ENCODE measurements around the gene AFF3. TPM values are rescaled to one million over a fixed set of nuclear protein-coding genes. Genes with fewer than 3 reads are reported as not detected.
"Not testable (repeated sequence)": the region's sequence is repeated elsewhere in the genome, so short reads cannot be mapped to it uniquely, and the experiment has no call there.

Gene AFF3
- total and polyA plus RNA-seq, 5 donors, result 4.0 to 22.0 (median 17.8) TPM

DNA sequence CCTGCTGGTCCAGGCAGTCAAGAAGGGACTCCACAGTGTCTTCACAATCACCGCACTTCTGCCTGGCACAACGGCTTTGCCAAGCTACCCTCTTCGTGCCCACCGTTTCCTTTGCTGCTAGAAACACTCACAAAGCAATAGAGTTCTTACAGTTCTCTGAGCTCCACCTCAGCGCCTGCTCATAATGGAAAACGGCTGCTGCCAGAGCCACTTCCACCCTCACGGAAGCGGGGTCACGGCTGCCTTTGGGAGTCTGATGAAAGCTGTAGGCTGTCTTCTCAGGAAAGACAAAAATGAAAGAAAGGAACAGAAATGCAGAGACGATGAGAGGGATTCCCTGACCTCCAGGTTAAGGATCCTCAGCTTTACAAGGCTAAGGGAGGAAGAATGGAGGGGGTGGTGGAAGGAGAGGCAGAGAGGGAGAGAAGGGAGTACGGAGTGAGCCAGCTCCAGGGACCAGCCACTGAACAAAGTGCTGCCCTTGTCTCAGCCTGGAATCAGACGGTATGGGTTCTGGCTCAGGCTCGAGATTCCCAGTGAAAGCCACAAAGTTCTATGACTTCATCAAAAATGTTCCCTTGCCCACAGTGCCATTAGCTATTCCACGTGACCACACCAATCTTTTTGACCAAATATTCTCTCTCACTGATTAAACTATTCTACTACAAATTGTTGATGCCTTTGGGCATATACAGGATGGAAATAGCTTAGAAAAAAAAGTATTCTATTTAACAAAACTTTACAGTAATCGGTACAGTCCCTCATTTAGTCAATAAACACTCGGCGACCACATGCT, 58.8 kb downstream of the AFF3 start:
- H3K27ac ChIP-seq (ENCODE audit: low read length), result peak overlapping the region; percentile 68
- H3K4me1 ChIP-seq (ENCODE audit: control insufficient read depth, insufficient read depth, low read length); H3K27me3 ChIP-seq (ENCODE audit: control insufficient read depth, insufficient read depth); intact Hi-C loops (cut with DNase I); H3K4me3 ChIP-seq (ENCODE audit: low read length); H3K9me3 ChIP-seq (ENCODE audit: control insufficient read depth, low read length): not testable (repeated sequence)
- 61% methylated on average over 16 of the region's 17 CpGs for WGBS
- DNase-seq (peak in 1 of 3 donors; percentile 23), ATAC-seq (peak; percentile 24 to 45)

DNA sequence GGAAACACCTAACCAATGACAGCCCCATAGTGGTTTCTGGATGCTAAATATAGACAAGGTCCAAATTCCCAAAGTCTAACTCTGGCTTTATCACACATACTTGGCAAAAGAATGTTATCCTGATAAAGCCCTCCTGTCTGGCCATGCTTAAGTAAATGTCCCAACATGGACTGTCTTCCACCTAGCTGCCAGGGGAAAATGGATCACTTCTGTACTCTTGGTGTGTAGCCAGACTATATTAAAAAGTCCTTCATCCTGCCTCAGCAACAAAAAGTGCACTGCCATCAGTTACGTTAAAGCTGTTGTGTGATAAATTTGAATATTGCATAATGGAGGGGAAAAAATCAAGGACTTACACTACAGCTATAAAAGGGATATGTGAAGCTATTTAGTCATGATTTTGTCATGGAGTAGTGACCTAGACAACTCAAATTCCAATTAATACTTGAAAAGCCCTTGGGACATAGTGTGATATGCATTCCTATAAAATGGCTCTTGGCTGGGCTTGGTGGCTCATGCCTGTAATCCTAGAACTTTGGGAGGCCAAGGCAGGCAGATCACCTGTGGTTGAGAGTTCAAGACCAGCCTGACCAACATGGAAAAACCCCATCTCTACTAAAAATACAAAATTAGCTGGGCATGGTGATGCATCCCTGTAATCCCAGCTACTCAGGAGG, 60.0 kb downstream of the AFF3 start:
- intact Hi-C loops (cut with DNase I); H3K9me3 ChIP-seq (ENCODE audit: control insufficient read depth, low read length); H3K27ac ChIP-seq (ENCODE audit: low read length); H3K27me3 ChIP-seq (ENCODE audit: control insufficient read depth, insufficient read depth); H3K4me3 ChIP-seq (ENCODE audit: low read length); H3K4me1 ChIP-seq (ENCODE audit: control insufficient read depth, insufficient read depth, low read length); DNase-seq: not testable (repeated sequence)
- WGBS, result 29% methylated on average over 1 of the region's 1 CpG
- peak; percentile 72 to 80 for ATAC-seq

DNA sequence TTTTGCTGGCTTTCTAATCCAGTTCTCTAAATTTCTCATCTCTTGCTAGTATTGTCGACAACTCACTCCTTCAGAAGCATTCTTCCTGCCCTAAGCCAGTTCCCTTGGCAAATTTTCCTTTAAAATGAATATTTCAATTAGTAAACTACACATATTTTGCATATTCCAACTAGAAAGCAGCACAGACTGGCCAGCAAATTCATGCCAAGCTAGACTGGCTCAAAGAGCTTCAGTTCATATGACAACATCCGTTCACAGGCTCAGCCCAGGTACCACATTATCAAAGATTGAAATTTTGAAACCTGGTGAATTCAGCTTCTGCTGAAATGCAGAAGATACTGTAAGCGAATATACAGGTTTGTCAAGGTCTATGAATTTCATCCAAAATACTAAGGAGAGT, 64.5 kb downstream of the AFF3 start:
- Histone ChIP-seq H3K27me3 (ENCODE audit: control insufficient read depth, insufficient read depth) (no peaks in the 10 kb centered on the region), H3K4me3 (ENCODE audit: low read length) (no peak overlapping the region), H3K4me1 (ENCODE audit: control insufficient read depth, insufficient read depth, low read length) (peaks cover 3% of the 10 kb centered on the region), H3K9me3 (ENCODE audit: control insufficient read depth, low read length) (no peaks in the 10 kb centered on the region), H3K27ac (ENCODE audit: low read length) (no peak overlapping the region)
- intact Hi-C loops (cut with DNase I), result no loop called here
- no peak for DNase-seq
- no peak for ATAC-seq
- WGBS, result 83% methylated on average over 3 of the region's 3 CpGs

DNA sequence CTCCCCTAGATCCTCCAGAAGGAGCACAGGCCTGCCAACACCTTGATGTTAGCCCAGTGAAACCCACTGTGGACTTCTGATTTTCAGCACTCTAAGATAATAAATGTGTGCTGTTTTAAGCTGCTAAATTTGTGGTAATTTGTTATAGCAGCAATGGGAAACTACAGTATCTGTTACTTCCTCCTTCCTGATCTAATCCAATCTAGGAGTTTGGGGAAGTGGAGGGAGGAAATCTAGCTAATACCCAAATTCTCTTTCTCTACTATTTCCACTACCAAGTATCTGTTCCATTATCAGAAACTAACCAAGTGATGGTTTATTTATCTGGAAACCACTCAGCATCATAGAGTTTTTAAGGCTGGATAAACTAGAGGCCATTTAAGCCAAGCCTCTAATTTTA, 64.9 kb downstream of the AFF3 start:
- no peak overlapping the region for H3K27ac ChIP-seq (ENCODE audit: low read length)
- no peaks in the 10 kb centered on the region for H3K27me3 ChIP-seq (ENCODE audit: control insufficient read depth, insufficient read depth)
- no peaks in the 10 kb centered on the region for H3K9me3 ChIP-seq (ENCODE audit: control insufficient read depth, low read length)
- DNase-seq, result no peak
- H3K4me3 ChIP-seq (ENCODE audit: low read length), result no peak overlapping the region
- peaks cover 2% of the 10 kb centered on the region for H3K4me1 ChIP-seq (ENCODE audit: control insufficient read depth, insufficient read depth, low read length)
- intact Hi-C loops (cut with DNase I), result no loop called here
- ATAC-seq, result no peak

DNA sequence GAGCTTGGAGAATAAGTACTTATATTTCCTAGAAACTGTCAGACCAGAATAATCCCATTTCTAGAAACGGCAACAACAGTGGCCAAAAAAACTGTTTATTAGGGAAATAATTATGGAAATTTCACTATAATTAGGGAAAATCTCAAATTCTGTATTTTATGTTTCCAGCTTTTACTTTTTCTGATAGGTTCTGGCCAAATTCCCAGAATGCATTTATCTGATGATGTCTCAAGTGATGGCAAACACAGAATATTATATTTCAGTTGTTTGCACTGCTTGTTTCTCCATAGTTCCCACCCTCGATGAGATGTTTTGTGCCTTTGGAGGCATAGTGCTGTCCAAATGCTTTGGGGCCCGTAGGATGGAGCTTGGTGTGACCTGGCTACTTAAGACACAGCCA, 66.9 kb downstream of the AFF3 start:
- H3K9me3 ChIP-seq (ENCODE audit: control insufficient read depth, low read length), result no peaks in the 10 kb centered on the region
- DNase-seq (no peak), ATAC-seq (no peak)
- WGBS, result 60% methylated on average over 3 of the region's 3 CpGs
- no peaks in the 10 kb centered on the region for H3K27me3 ChIP-seq (ENCODE audit: control insufficient read depth, insufficient read depth)
- intact Hi-C loops (cut with DNase I), result no loop called here
- H3K4me1 ChIP-seq (ENCODE audit: control insufficient read depth, insufficient read depth, low read length), result peaks cover 4% of the 10 kb centered on the region
- H3K4me3 ChIP-seq (ENCODE audit: low read length), result no peak overlapping the region
- no peak overlapping the region for H3K27ac ChIP-seq (ENCODE audit: low read length)

DNA sequence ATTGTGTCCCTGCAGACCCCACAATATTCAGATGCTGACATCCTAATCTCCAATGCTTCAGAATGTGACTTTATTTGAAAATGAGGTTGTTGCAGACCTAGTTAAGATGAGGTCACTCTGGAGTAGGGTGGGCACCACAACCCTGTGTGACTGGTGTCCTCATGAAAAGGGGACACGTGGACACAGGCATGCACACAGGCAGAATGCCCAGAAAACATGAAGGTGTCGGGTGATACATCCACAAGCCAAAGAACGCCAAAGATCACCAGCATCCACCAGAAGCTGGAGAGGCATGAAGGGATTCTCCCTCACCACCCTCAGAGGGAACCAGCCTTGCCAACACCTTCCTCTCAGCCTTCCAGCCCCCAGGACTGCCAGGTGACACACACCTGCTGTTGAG, 69.3 kb downstream of the AFF3 start:
- no peak overlapping the region for H3K4me3 ChIP-seq (ENCODE audit: low read length)
- no peaks in the 10 kb centered on the region for H3K9me3 ChIP-seq (ENCODE audit: control insufficient read depth, low read length)
- ATAC-seq, result peak; percentile 80 to 88
- 62% methylated on average over 3 of the region's 3 CpGs for WGBS
- H3K27ac ChIP-seq (ENCODE audit: low read length), result peak overlapping the region; percentile 96
- H3K4me1 ChIP-seq (ENCODE audit: control insufficient read depth, insufficient read depth, low read length), result peaks cover 4% of the 10 kb centered on the region
- DNase-seq, result peak; percentile 25 to 67 (median 64)
- H3K27me3 ChIP-seq (ENCODE audit: control insufficient read depth, insufficient read depth), result no peaks in the 10 kb centered on the region
- intact Hi-C loops (cut with DNase I), result no loop called here

DNA sequence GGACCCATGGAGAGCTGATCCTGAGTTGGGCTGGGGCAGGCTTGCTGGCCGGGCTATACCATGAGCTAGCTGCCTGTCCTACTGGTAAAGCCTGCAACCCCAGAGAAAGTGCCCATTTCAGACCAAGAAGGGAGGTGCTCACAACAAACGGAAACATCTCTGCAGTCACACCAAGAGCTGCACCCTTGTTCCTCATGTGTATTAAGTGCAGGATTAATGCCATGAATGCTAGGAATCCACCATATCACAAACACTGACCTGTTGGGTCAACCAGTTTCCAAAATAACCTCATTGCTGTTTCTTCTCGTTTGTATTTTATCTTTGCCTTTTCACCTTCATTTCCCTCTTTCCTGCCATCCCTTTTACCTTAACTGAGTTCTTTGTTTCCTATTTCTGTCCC, 69.9 kb downstream of the AFF3 start:
- no peaks in the 10 kb centered on the region for H3K9me3 ChIP-seq (ENCODE audit: control insufficient read depth, low read length)
- 47% methylated on average over 3 of the region's 3 CpGs for WGBS
- intact Hi-C loops (cut with DNase I), result no loop called here
- ATAC-seq (peak; percentile 43 to 61), DNase-seq (no peak)
- peaks cover 4% of the 10 kb centered on the region for H3K4me1 ChIP-seq (ENCODE audit: control insufficient read depth, insufficient read depth, low read length)
- no peak overlapping the region for H3K4me3 ChIP-seq (ENCODE audit: low read length)
- no peaks in the 10 kb centered on the region for H3K27me3 ChIP-seq (ENCODE audit: control insufficient read depth, insufficient read depth)
- peak overlapping the region; percentile 94 for H3K27ac ChIP-seq (ENCODE audit: low read length)

DNA sequence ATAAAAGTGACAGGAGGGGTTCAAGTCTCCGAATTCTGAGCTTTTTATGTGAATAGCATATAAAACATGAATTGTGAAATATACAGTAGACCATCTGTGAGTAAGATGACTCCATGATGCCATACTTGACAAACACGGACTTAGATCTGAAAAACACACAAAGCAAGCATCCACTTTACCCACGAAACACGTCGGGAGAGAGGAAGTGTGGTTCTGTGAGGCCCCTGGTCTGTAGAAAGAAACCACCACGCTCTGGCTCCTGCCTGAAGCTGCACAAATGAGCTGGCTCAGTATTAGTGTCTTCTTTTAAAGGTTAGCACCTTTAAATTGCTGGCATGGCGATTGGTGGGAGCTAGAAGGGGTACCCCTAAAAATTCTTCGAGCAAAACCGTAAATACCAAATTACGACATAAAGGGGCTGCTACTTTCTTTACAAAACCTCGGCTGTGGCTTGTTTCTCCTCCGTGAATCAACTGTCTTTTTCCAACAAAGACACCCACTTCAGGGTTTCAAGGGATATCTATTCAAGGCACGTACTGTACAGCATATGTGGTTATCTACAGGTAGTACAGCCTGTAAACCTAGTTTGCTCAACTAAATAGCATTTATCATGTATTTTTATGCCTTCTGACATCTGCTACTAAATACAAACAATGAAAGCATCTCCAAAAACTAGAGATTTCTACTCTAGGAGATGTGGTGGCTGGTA, 70.9 kb downstream of the AFF3 start:
- peak overlapping the region; percentile 76 for H3K27ac ChIP-seq (ENCODE audit: low read length)

DNA sequence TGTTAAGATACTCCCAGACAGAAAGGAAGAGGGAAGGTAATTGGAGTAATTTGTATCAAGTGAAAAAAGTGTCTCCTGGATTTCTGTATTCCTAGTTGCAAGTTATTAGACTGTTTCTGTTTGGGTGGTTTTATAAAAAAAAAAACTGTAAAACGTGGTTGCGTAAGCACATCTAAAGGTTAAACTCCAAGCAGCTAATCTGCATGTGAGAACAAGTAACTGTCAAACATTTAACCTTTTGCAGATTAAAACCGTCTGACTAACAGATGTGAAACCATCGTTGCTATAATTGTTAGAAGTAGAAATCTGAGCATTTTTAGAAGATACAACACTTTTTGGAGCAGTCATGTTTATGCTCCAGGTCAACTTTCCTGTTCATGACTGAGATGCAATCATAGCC, 72.3 kb downstream of the AFF3 start:
- H3K4me1 ChIP-seq (ENCODE audit: control insufficient read depth, insufficient read depth, low read length), result peaks cover 3% of the 10 kb centered on the region
- no peak for ATAC-seq
- intact Hi-C loops (cut with DNase I), result no loop called here
- H3K9me3 ChIP-seq (ENCODE audit: control insufficient read depth, low read length), result no peaks in the 10 kb centered on the region
- no peak overlapping the region for H3K4me3 ChIP-seq (ENCODE audit: low read length)
- no peak overlapping the region for H3K27ac ChIP-seq (ENCODE audit: low read length)
- 21% methylated on average over 4 of the region's 4 CpGs for WGBS
- no peak for DNase-seq
- H3K27me3 ChIP-seq (ENCODE audit: control insufficient read depth, insufficient read depth), result no peaks in the 10 kb centered on the region

More for the DNA sequence above, 70.9 kb downstream of the AFF3 start:
- Histone ChIP-seq H3K9me3 (ENCODE audit: control insufficient read depth, low read length) (no peaks in the 10 kb centered on the region), H3K4me3 (ENCODE audit: low read length) (no peak overlapping the region), H3K4me1 (ENCODE audit: control insufficient read depth, insufficient read depth, low read length) (peaks cover 4% of the 10 kb centered on the region), H3K27me3 (ENCODE audit: control insufficient read depth, insufficient read depth) (no peaks in the 10 kb centered on the region)
- ATAC-seq (no peak), DNase-seq (no peak)
- 69% methylated on average over 13 of the region's 13 CpGs for WGBS
- intact Hi-C loops (cut with DNase I), result no loop called here

DNA sequence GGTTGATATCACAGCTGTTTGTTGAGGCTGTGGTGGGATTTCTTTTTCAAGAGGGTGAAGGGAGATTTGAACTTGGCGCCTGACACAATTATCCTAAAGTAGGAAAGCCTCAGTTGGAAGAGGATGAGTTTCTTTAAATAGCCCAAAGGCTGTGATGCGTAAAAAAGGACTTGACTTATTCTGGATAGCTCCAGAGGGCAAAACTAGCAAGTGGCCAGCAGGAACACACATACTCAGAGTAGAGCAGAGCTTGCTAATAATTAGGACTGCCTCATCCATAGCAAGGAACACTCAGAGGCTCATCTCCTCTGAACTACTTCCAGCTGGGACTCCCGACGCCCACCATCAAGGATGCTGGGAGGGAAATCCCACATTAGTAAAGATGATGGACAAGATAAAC, 74.0 kb downstream of the AFF3 start:
- intact Hi-C loops (cut with DNase I), result no loop called here
- no peak overlapping the region for H3K4me3 ChIP-seq (ENCODE audit: low read length)
- peak overlapping the region; percentile 67 for H3K27ac ChIP-seq (ENCODE audit: low read length)
- ATAC-seq, result peak; percentile 40 to 41
- no peaks in the 10 kb centered on the region for H3K27me3 ChIP-seq (ENCODE audit: control insufficient read depth, insufficient read depth)
- no peak for DNase-seq
- H3K4me1 ChIP-seq (ENCODE audit: control insufficient read depth, insufficient read depth, low read length), result peaks cover 2% of the 10 kb centered on the region
- H3K9me3 ChIP-seq (ENCODE audit: control insufficient read depth, low read length), result no peaks in the 10 kb centered on the region
- WGBS, result 59% methylated on average over 4 of the region's 4 CpGs

DNA sequence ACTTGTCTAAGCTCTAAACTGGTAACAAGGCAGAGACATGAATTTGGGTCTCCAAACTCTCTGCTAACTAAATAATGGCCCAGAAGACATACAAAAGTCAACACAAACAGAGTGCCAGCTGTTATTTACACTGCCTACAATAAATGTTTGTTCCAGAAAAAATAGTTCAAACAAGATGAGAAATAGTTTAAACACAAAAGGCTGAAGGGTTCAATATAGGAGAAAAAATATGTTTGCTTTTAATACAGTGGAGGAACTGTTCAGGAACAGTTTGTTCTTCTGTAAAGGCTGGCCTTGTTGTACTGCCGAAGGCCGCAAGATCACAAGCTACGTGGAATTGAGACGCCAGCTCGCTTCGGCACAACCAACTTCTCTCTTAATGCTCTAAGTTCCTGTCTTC, 74.6 kb downstream of the AFF3 start:
- 93% methylated on average over 6 of the region's 6 CpGs for WGBS
- DNase-seq, result peak in 1 of 3 donors; percentile 48
- H3K27ac ChIP-seq (ENCODE audit: low read length), result no peak overlapping the region
- H3K9me3 ChIP-seq (ENCODE audit: control insufficient read depth, low read length), result no peaks in the 10 kb centered on the region
- intact Hi-C loops (cut with DNase I), result no loop called here
- peaks cover 2% of the 10 kb centered on the region for H3K4me1 ChIP-seq (ENCODE audit: control insufficient read depth, insufficient read depth, low read length)
- H3K4me3 ChIP-seq (ENCODE audit: low read length), result no peak overlapping the region
- H3K27me3 ChIP-seq (ENCODE audit: control insufficient read depth, insufficient read depth), result no peaks in the 10 kb centered on the region
- ATAC-seq, result no peak

All from right cardiac atrium (tissue), 5 donors.